Measurements from ENCODE around the gene LAMA2. TPM values are rescaled to one million over a fixed set of nuclear protein-coding genes. Genes with fewer than 3 reads are reported as not detected.

LAMA2 gene
- total RNA-seq, 1 donor: 40.2 TPM

DNA sequence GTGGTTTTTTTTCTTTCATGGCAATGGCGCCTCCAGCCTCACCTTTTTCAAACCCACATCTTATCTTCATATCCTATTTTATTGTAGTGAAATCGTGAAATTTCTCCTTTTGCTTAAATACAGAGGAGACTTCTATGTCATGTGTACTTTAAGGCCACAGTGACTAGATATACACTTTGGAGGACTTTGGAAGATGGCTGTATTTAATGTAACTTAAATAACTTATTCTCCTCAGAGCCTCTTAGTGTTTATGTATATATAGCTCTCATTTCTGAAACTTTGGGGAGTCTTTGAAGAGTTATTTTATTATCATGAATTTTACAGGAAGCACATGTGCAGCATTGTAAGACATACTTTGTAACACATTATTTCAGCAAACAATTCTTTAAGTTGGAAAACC, 968 bp downstream of the LAMA2 start:
- H3K4me3 ChIP-seq (ENCODE audit: low read depth, low read length): peak overlapping the region; percentile 79
- TF ChIP-seq, protein P1, sequence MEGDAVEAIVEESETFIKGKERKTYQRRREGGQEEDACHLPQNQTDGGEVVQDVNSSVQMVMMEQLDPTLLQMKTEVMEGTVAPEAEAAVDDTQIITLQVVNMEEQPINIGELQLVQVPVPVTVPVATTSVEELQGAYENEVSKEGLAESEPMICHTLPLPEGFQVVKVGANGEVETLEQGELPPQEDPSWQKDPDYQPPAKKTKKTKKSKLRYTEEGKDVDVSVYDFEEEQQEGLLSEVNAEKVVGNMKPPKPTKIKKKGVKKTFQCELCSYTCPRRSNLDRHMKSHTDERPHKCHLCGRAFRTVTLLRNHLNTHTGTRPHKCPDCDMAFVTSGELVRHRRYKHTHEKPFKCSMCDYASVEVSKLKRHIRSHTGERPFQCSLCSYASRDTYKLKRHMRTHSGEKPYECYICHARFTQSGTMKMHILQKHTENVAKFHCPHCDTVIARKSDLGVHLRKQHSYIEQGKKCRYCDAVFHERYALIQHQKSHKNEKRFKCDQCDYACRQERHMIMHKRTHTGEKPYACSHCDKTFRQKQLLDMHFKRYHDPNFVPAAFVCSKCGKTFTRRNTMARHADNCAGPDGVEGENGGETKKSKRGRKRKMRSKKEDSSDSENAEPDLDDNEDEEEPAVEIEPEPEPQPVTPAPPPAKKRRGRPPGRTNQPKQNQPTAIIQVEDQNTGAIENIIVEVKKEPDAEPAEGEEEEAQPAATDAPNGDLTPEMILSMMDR (IDR thresholded peaks at IDR 0.05; ENCODE audit: insufficient read depth, low read depth, low read length): no peak
- DNase-seq (ENCODE audit: low read depth): no peak

DNA sequence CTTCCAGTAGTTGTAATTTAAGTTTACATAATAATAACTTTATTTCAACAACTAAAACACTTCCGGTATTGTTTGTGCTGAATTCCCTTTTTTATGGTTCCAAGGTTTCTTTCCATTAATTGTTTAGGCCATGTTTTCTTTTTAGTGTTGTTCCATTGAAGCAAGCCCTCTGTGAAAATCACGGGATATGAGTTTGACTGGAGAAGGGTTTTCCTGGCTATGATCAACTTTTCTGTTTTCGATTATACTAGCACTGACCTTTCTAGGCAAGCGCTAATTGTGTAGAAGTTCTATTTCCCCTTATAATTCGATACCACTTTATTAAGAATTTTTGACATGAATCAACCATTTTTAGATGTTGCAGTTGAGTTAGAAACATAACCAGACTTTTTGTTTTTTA, 2.4 kb downstream of the LAMA2 start:
- TF ChIP-seq, protein P1 (IDR thresholded peaks at IDR 0.05; ENCODE audit: insufficient read depth, low read depth, low read length): no peak
- H3K4me3 ChIP-seq (ENCODE audit: low read depth, low read length): peak overlapping the region; percentile 79
- peak; percentile 35 for DNase-seq (ENCODE audit: low read depth)

DNA sequence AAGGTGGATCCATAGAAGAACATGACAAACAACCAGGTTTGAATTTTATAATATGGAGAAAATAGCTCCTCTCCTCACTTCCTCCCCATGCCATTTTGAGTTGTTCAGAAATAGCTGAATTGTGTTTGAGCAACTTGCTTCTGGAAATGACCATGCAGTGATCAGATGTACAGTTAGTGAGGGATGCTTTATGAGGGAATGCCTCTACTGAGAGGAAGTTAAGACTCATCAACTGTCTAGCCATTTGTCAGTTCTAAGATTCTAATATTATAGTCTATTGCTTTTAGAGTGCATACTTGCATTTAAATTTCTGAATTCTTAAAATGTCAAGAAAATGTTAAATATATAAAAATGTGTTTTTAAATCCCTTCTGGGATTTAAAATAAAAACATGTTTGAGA, 3.8 kb downstream of the LAMA2 start:
- no peak for DNase-seq (ENCODE audit: low read depth)
- peak overlapping the region; percentile 79 for H3K4me3 ChIP-seq (ENCODE audit: low read depth, low read length)
- TF ChIP-seq, protein P1 (IDR thresholded peaks at IDR 0.05; ENCODE audit: insufficient read depth, low read depth, low read length): no peak

DNA sequence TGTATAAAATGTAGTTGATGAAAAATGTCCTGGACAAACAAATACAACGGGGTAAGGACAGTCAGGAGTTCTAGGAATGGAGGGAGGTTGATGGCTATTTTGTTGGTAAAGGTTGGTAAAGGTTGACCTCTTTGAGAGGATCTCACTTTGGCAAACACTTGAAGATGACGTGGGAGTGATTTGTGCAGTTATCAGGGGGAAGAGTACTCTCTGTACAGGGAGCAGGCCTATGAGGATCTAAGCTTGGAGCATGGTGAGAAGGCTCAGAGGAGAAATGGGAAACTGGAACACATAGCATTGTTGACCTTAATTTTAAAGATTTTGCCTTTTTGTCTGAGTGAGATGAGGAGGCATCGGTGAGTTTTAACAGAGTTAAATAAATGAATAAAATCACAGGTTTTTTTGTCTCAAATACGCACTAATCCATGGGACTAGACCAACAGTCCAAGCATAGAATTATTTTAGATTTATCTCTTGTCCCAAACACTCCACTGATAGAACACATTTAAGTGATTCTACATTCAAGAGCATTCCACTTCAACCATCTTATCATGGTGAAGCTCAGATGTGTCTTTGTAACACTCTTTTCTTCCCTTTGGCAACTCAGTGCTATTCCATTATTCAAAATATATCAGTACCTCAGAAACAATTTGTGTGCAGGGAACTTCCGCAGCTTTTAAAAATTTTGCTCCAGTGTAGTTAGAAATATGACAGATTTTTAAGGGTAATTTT, 5.7 kb downstream of the LAMA2 start:
- no peak overlapping the region for H3K4me3 ChIP-seq (ENCODE audit: low read depth, low read length)
- DNase-seq (ENCODE audit: low read depth): no peak
- TF ChIP-seq, protein P1 (IDR thresholded peaks at IDR 0.05; ENCODE audit: insufficient read depth, low read depth, low read length): no peak

DNA sequence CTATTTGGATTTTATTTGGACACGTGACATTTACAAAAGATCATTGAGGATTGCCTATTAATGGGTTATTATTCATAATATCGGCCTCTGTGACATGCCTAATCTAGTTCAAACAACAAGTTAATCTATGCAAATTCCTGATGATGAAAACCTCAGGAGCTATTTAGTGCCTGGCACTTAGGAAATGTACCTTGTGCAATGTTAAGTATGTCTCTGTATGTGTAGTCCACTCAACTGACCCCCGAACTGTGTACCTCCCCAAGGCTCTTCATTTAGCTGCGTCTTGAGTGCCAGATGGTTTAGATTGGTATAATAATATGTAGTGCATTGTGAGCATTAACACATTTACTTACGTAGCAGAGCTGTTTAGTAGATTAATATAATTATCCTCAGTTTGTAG, 6.9 kb downstream of the LAMA2 start:
- H3K4me3 ChIP-seq (ENCODE audit: low read depth, low read length): no peak overlapping the region
- no peak for DNase-seq (ENCODE audit: low read depth)
- TF ChIP-seq, protein P1 (IDR thresholded peaks at IDR 0.05; ENCODE audit: insufficient read depth, low read depth, low read length): no peak

DNA sequence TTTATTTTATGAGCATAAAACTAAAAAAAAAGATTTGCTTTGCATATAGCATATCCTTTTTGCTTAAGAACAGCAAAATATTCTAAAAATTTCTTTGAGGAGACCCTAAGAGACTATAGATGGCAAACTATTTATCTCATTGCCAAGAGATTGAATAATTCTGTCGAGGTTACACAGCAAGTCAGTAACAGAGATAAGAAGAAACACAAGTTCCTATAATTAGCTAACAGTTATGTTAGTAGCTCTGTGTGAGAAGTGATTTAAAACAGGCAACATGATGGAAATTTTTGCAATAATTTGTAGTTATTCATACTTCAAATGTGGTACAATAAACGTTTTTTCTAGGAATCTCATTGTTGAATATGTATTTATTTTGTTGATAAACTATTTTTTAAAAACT, 9.1 kb downstream of the LAMA2 start:
- DNase-seq (ENCODE audit: low read depth): no peak
- TF ChIP-seq, protein P1 (IDR thresholded peaks at IDR 0.05; ENCODE audit: insufficient read depth, low read depth, low read length): no peak
- H3K4me3 ChIP-seq (ENCODE audit: low read depth, low read length): no peak overlapping the region
